ENCODE results near the gene INTS1.
"Not testable (repeated sequence)": the region's sequence is repeated elsewhere in the genome, so short reads cannot be mapped to it uniquely, and the experiment has no call there.

Gene INTS1

GRCh38 chr7:1444214-1444924, 59.8 kb downstream of the INTS1 start:
- Histone ChIP-seq H3K4me1 (ENCODE audit: control insufficient read depth, low read length) (no peaks in the 10 kb centered on the region), H3K4me2 (ENCODE audit: low read length) (no peak overlapping the region), H3K79me2 (ENCODE audit: control insufficient read depth, low read length) (no peaks in the 10 kb centered on the region), H4K20me1 (ENCODE audit: control insufficient read depth, insufficient read depth, low read depth, low read length) (no peaks in the 10 kb centered on the region), H3K27ac (ENCODE audit: low read depth, low read length) (no peak overlapping the region), H3F3A (ENCODE audit: control insufficient read depth, insufficient read depth) (peaks cover 1% of the 10 kb centered on the region; the same call in 1 of the 2 replicates), H3K36me3 (ENCODE audit: control insufficient read depth, low read length) (no peaks in the 10 kb centered on the region), H3K9me3 (ENCODE audit: control insufficient read depth, insufficient read depth, low read length) (peaks cover 2% of the 10 kb centered on the region; the same call in 1 of the 2 replicates), H3K4me3 (ENCODE audit: low read length) (no peak overlapping the region), H3K9me2 (replicated peaks; ENCODE audit: control insufficient read depth, low read length) (no peaks in the 10 kb centered on the region), H3K27me3 (ENCODE audit: control insufficient read depth, low read length) (0 out of 2 replicates have a peak, but pooled peaks cover 2% of the 10 kb centered on the region)
- TF ChIP-seq, protein P1, sequence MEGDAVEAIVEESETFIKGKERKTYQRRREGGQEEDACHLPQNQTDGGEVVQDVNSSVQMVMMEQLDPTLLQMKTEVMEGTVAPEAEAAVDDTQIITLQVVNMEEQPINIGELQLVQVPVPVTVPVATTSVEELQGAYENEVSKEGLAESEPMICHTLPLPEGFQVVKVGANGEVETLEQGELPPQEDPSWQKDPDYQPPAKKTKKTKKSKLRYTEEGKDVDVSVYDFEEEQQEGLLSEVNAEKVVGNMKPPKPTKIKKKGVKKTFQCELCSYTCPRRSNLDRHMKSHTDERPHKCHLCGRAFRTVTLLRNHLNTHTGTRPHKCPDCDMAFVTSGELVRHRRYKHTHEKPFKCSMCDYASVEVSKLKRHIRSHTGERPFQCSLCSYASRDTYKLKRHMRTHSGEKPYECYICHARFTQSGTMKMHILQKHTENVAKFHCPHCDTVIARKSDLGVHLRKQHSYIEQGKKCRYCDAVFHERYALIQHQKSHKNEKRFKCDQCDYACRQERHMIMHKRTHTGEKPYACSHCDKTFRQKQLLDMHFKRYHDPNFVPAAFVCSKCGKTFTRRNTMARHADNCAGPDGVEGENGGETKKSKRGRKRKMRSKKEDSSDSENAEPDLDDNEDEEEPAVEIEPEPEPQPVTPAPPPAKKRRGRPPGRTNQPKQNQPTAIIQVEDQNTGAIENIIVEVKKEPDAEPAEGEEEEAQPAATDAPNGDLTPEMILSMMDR (IDR thresholded peaks at IDR 0.05; ENCODE audit: low read depth, low read length, poor library complexity, severe bottlenecking): no peak
- no peak for TF ChIP-seq EZH2phosphoT487 (IDR thresholded peaks at IDR 0.05; ENCODE audit: borderline replicate concordance, low read length)

GRCh38 chr7:1443587-1444200, 60.5 kb downstream of the INTS1 start:
- not testable (repeated sequence) for H3K36me3 ChIP-seq (ENCODE audit: control insufficient read depth, low read length); H3K79me2 ChIP-seq (ENCODE audit: control insufficient read depth, low read length); H3K9me2 ChIP-seq (replicated peaks; ENCODE audit: control insufficient read depth, low read length); H3K4me2 ChIP-seq (ENCODE audit: low read length); H3K4me1 ChIP-seq (ENCODE audit: control insufficient read depth, low read length); H3K9me3 ChIP-seq (ENCODE audit: control insufficient read depth, insufficient read depth, low read length); H3K4me3 ChIP-seq (ENCODE audit: low read length); H4K20me1 ChIP-seq (ENCODE audit: control insufficient read depth, insufficient read depth, low read depth, low read length); H3F3A ChIP-seq (ENCODE audit: control insufficient read depth, insufficient read depth); H3K27ac ChIP-seq (ENCODE audit: low read depth, low read length); H3K27me3 ChIP-seq (ENCODE audit: control insufficient read depth, low read length)

- peaks cover 5% of the 10 kb centered on the region; the same call in 1 of the 2 replicates for H3F3A ChIP-seq (ENCODE audit: control insufficient read depth, insufficient read depth)
- no peak overlapping the region for H3K4me3 ChIP-seq (ENCODE audit: low read length)
- H3K4me1 ChIP-seq (ENCODE audit: control insufficient read depth, low read length): no peaks in the 10 kb centered on the region
- H3K79me2 ChIP-seq (ENCODE audit: control insufficient read depth, low read length): no peaks in the 10 kb centered on the region
- no peak overlapping the region for H3K4me2 ChIP-seq (ENCODE audit: low read length)
- TF ChIP-seq, protein P1 (IDR thresholded peaks at IDR 0.05; ENCODE audit: low read depth, low read length, poor library complexity, severe bottlenecking): no peak
- no peaks in the 10 kb centered on the region for H3K9me2 ChIP-seq (replicated peaks; ENCODE audit: control insufficient read depth, low read length)
- H3K36me3 ChIP-seq (ENCODE audit: control insufficient read depth, low read length): no peaks in the 10 kb centered on the region
- H3K27me3 ChIP-seq (ENCODE audit: control insufficient read depth, low read length): 0 out of 2 replicates have a peak, but pooled peaks cover 2% of the 10 kb centered on the region
- no peak overlapping the region for H3K27ac ChIP-seq (ENCODE audit: low read depth, low read length)
- peaks cover 7% of the 10 kb centered on the region; the same call in 1 of the 2 replicates for H3K9me3 ChIP-seq (ENCODE audit: control insufficient read depth, insufficient read depth, low read length)
- no peaks in the 10 kb centered on the region for H4K20me1 ChIP-seq (ENCODE audit: control insufficient read depth, insufficient read depth, low read depth, low read length)
Measured at GRCh38 chr7:1442355-1443124, 61.6 kb downstream of the INTS1 start.
